Activated naive CD8-positive, alpha-beta T cell treated with anti-CD3 and anti-CD28 coated beads for 36 hours (primary cell): ENCODE measurements around the gene TMEM31. TPM values are rescaled to one million over a fixed set of nuclear protein-coding genes. Genes with fewer than 3 reads are reported as not detected.
"Not testable (repeated sequence)": the region's sequence is repeated elsewhere in the genome, so short reads cannot be mapped to it uniquely, and the experiment has no call there.

Experiments used
- DNase-seq: peaks from one replicate; pipeline ENCODE4 v3.0.0; 2021
- H3K27ac Mint-ChIP-seq: one replicate; pipeline ENCODE4 v1.8.0; 2022; ENCODE audit warnings: mild to moderate bottlenecking, moderate library complexity, mixed read lengths
- H3K27me3 Mint-ChIP-seq: one replicate; pipeline ENCODE4 v1.8.0; 2022; ENCODE audit warnings: mild to moderate bottlenecking, mixed read lengths
- H3K36me3 Mint-ChIP-seq: one replicate; pipeline ENCODE4 v1.8.0; 2021; ENCODE audit warnings: mild to moderate bottlenecking, mixed read lengths
- H3K4me1 Mint-ChIP-seq: one replicate; pipeline ENCODE4 v1.8.0; 2021; ENCODE audit warnings: mixed read lengths
- H3K4me3 Mint-ChIP-seq: one replicate; pipeline ENCODE4 v1.8.0; 2022; ENCODE audit warnings: mild to moderate bottlenecking, moderate library complexity, mixed read lengths
- H3K9me3 Mint-ChIP-seq: one replicate; pipeline ENCODE4 v1.8.0; 2022; ENCODE audit warnings: mixed read lengths
- total RNA-seq, 2 experiments: library from RNA; stranded (reverse); gene quantifications; one replicate each; pipeline ENCODE4 v1.2.3, GENCODE V29; 2021

TMEM31 gene
- total RNA-seq, 2 experiments from 2014 or later, result not detected

GRCh38 chrX:103739421-103739820 lies 28.7 kb downstream of the TMEM31 start:
- H3K9me3 Mint-ChIP-seq, result no peaks in the 10 kb centered on the region
- H3K36me3 Mint-ChIP-seq, result no peaks in the 10 kb centered on the region
- no peak for DNase-seq
- peaks cover 2% of the 10 kb centered on the region for H3K4me1 Mint-ChIP-seq
- H3K27me3 Mint-ChIP-seq, result no peaks in the 10 kb centered on the region
- no peak overlapping the region for H3K4me3 Mint-ChIP-seq
- H3K27ac Mint-ChIP-seq, result no peak overlapping the region

GRCh38 chrX:103741879-103742278 lies 31.2 kb downstream of the TMEM31 start:
- H3K4me1 Mint-ChIP-seq, result no peaks in the 10 kb centered on the region
- no peak for DNase-seq
- no peaks in the 10 kb centered on the region for H3K9me3 Mint-ChIP-seq
- no peak overlapping the region for H3K4me3 Mint-ChIP-seq
- H3K27ac Mint-ChIP-seq, result no peak overlapping the region
- H3K27me3 Mint-ChIP-seq, result no peaks in the 10 kb centered on the region
- no peaks in the 10 kb centered on the region for H3K36me3 Mint-ChIP-seq

GRCh38 chrX:103742339-103742738 lies 31.6 kb downstream of the TMEM31 start:
- Mint-ChIP-seq H3K4me3 (no peak overlapping the region), H3K27ac (no peak overlapping the region), H3K27me3 (no peaks in the 10 kb centered on the region), H3K4me1 (no peaks in the 10 kb centered on the region), H3K9me3 (no peaks in the 10 kb centered on the region), H3K36me3 (no peaks in the 10 kb centered on the region)
- DNase-seq, result no peak

GRCh38 chrX:103747163-103747562 lies 36.5 kb downstream of the TMEM31 start:
- H3K36me3 Mint-ChIP-seq, result no peaks in the 10 kb centered on the region
- no peak overlapping the region for H3K4me3 Mint-ChIP-seq
- no peaks in the 10 kb centered on the region for H3K4me1 Mint-ChIP-seq

GRCh38 chrX:103754401-103754800 lies 43.7 kb downstream of the TMEM31 start:
- no peak overlapping the region for H3K27ac Mint-ChIP-seq
- H3K36me3 Mint-ChIP-seq, result peaks cover 3% of the 10 kb centered on the region
- peaks cover 3% of the 10 kb centered on the region for H3K9me3 Mint-ChIP-seq
- peaks cover 4% of the 10 kb centered on the region for H3K4me1 Mint-ChIP-seq
- H3K4me3 Mint-ChIP-seq, result no peak overlapping the region
- DNase-seq, result no peak
- H3K27me3 Mint-ChIP-seq, result no peaks in the 10 kb centered on the region

More at GRCh38 chrX:103747163-103747562, 36.5 kb downstream of the TMEM31 start:
- no peak for DNase-seq
- Mint-ChIP-seq H3K27ac (no peak overlapping the region), H3K27me3 (no peaks in the 10 kb centered on the region), H3K9me3 (no peaks in the 10 kb centered on the region)

GRCh38 chrX:103756736-103757135 lies 46.0 kb downstream of the TMEM31 start:
- Mint-ChIP-seq H3K27me3 (no peaks in the 10 kb centered on the region), H3K4me3 (no peak overlapping the region), H3K27ac (no peak overlapping the region), H3K9me3 (peaks cover 3% of the 10 kb centered on the region), H3K4me1 (peaks cover 4% of the 10 kb centered on the region), H3K36me3 (peaks cover 3% of the 10 kb centered on the region)
- DNase-seq, result no peak

- peaks cover 4% of the 10 kb centered on the region for H3K4me1 Mint-ChIP-seq
- no peaks in the 10 kb centered on the region for H3K27me3 Mint-ChIP-seq
- no peak overlapping the region for H3K4me3 Mint-ChIP-seq
- H3K9me3 Mint-ChIP-seq, result peaks cover 3% of the 10 kb centered on the region
- no peak overlapping the region for H3K27ac Mint-ChIP-seq
- no peak for DNase-seq
- peaks cover 3% of the 10 kb centered on the region for H3K36me3 Mint-ChIP-seq
Observed at GRCh38 chrX:103758555-103758954, 47.8 kb downstream of the TMEM31 start.

GRCh38 chrX:103763541-103763940 lies 52.8 kb downstream of the TMEM31 start:
- not testable (repeated sequence) for H3K4me1 Mint-ChIP-seq, H3K36me3 Mint-ChIP-seq, DNase-seq, H3K27ac Mint-ChIP-seq, H3K27me3 Mint-ChIP-seq, H3K4me3 Mint-ChIP-seq, H3K9me3 Mint-ChIP-seq

Other genes starting within 250 kb of the TMEM31 start
- gene RAB40A, start 191.4 kb upstream of the TMEM31 start, total RNA-seq, result under 1 TPM; 0.14 to 0.20 TPM
- 10 to 100 TPM; 14.8 to 17.4 TPM for gene TCEAL4, start 125.4 kb upstream of the TMEM31 start, total RNA-seq
- gene TCEAL3, start 102.9 kb upstream of the TMEM31 start, total RNA-seq, result 1 to 10 TPM; 8.5 to 8.7 TPM
- gene TCEAL1, start 81.9 kb upstream of the TMEM31 start, total RNA-seq, result 1 to 10 TPM; 7.3 to 8.1 TPM
- gene MORF4L2, start 24.2 kb upstream of the TMEM31 start, total RNA-seq, result 100 to 1,000 TPM; 249 to 257 TPM
- not detected for gene PLP1, start 65.9 kb downstream of the TMEM31 start, total RNA-seq
- gene RAB9B, start 121.3 kb downstream of the TMEM31 start, total RNA-seq, result under 1 TPM; 0.34 to 0.60 TPM